Smooth muscle cell (in vitro differentiated cells): Measurements from ENCODE around the gene REXO1. TPM values are rescaled to one million over a fixed set of nuclear protein-coding genes. Genes with fewer than 3 reads are reported as not detected.
"Not testable (repeated sequence)": the region's sequence is repeated elsewhere in the genome, so short reads cannot be mapped to it uniquely, and the experiment has no call there.

ENCODE experiments used
- DNase-seq: peaks from one replicate; lab custom pipeline; 2025; ENCODE audit not compliant: unreplicated experiment; lab: John Stamatoyannopoulos, UW
- H2AFZ ChIP-seq: fragments of 200-600 bp; sonication (generic); 2 replicates; pipeline ENCODE4 v1.6.0; 2016; ENCODE audit warnings: antibody characterized with exemption, low read depth, mild to moderate bottlenecking
- H3F3A ChIP-seq: fragments of 200-600 bp; sonication (generic); 2 replicates; pipeline ENCODE4 v1.6.0; 2017; ENCODE audit warnings: antibody characterized with exemption, low read depth
- H3K27ac ChIP-seq: fragments of 200-600 bp; sonication (generic); 2 replicates; pipeline ENCODE4 v1.5.1; 2016; ENCODE audit warnings: low read depth, mild to moderate bottlenecking
- H3K27me3 ChIP-seq: fragments of 200-600 bp; sonication (generic); 2 replicates; pipeline ENCODE4 v1.6.1; 2016; ENCODE audit warnings: low read depth, mild to moderate bottlenecking
- H3K36me3 ChIP-seq: fragments of 200-600 bp; sonication (generic); 2 replicates; pipeline ENCODE4 v1.5.1; 2016; ENCODE audit warnings: low read depth
- H3K4me1 ChIP-seq: fragments of 200-600 bp; sonication (generic); 2 replicates; pipeline ENCODE4 v1.5.1; 2016; ENCODE audit warnings: low read depth
- H3K4me2 ChIP-seq: fragments of 200-600 bp; sonication (generic); 2 replicates; pipeline ENCODE4 v1.6.0; 2016; ENCODE audit warnings: mild to moderate bottlenecking
- H3K4me3 ChIP-seq: fragments of 200-600 bp; sonication (generic); 2 replicates; pipeline ENCODE4 v1.5.1; 2016; ENCODE audit warnings: mild to moderate bottlenecking
- H3K79me2 ChIP-seq: fragments of 200-600 bp; sonication (generic); 2 replicates; pipeline ENCODE4 v1.6.0; 2016; ENCODE audit warnings: low read depth, mild to moderate bottlenecking
- H3K9ac ChIP-seq: fragments of 200-600 bp; sonication (generic); 2 replicates; pipeline ENCODE4 v1.6.0; 2016; ENCODE audit warnings: low read depth
- H3K9me3 ChIP-seq: fragments of 200-600 bp; sonication (generic); replicated peaks from 2 replicates; pipeline ENCODE4 v1.5.1; 2016; ENCODE audit warnings: low read depth
- H4K20me1 ChIP-seq: fragments of 200-600 bp; sonication (generic); 2 replicates; pipeline ENCODE4 v1.6.0; 2016; ENCODE audit warnings: low read depth
- CTCF ChIP-seq: fragments of 200-600 bp; sonication (generic); IDR thresholded peaks from 2 replicates; pipeline ENCODE4 v1.5.1; 2017; ENCODE audit warnings: borderline replicate concordance, mild to moderate bottlenecking, antibody characterized with exemption; ENCODE audit not compliant: insufficient read depth, poor library complexity, severe bottlenecking
- WGBS: methylation state at CpG from one replicate; pipeline ENCODE4 v1.1.7; 2016; ENCODE audit warnings: low lambda C conversion rate; 5-methylcytosine and 5-hydroxymethylcytosine counted together
- polyA plus RNA-seq: library from polyadenylated mRNA; unstranded; fragments of >200 nt; fragmentation: Nextera tagmentation; extraction: Ambion mirVana; gene quantifications from 2 replicates; pipeline ENCODE4 v1.2.1, GENCODE V29; 2016
- total RNA-seq: library from RNA; depleted of rRNA; stranded (reverse); fragments of >200 nt; gene quantifications from 2 replicates; pipeline ENCODE4 v1.2.3, GENCODE V29; 2014

The REXO1 gene
- total and polyA plus RNA-seq, 2 experiments from 2014 or later: 10.6 to 11.6 TPM

- no peaks in the 10 kb centered on the region for H3K36me3 ChIP-seq
- peaks cover 5% of the 10 kb centered on the region for H3F3A ChIP-seq
- H3K27me3 ChIP-seq: no peaks in the 10 kb centered on the region
- no peak overlapping the region for H3K4me2 ChIP-seq
- 93% methylated on average over 5 of the region's 5 CpGs for WGBS
- no peak for DNase-seq
- H3K4me1 ChIP-seq: peaks cover 9% of the 10 kb centered on the region
- peaks cover 16% of the 10 kb centered on the region for H4K20me1 ChIP-seq
- H3K9ac ChIP-seq: no peak overlapping the region
- H2AFZ ChIP-seq: no peak overlapping the region
- H3K4me3 ChIP-seq: no peak overlapping the region
- H3K9me3 ChIP-seq: no peaks in the 10 kb centered on the region
- no peak overlapping the region for H3K27ac ChIP-seq
- no peak for TF ChIP-seq CTCF
- H3K79me2 ChIP-seq: peaks cover 17% of the 10 kb centered on the region
These were observed 40.1 kb upstream of the REXO1 start for GRCh38 chr19:1888385-1888784.

- H3K27ac ChIP-seq, H3K27me3 ChIP-seq, H2AFZ ChIP-seq, H3K4me2 ChIP-seq, H3K4me3 ChIP-seq, H3K9ac ChIP-seq, H3K9me3 ChIP-seq, H3F3A ChIP-seq, H3K4me1 ChIP-seq, DNase-seq, H3K36me3 ChIP-seq: not testable (repeated sequence)
- Histone ChIP-seq H4K20me1 (peaks cover 35% of the 10 kb centered on the region), H3K79me2 (peaks cover 35% of the 10 kb centered on the region)
- WGBS: 99% methylated on average over 15 of the region's 15 CpGs
These were observed 38.1 kb upstream of the REXO1 start for GRCh38 chr19:1886360-1886759.

GRCh38 chr19:1885398-1886119 lies 37.3 kb upstream of the REXO1 start, which contains the start of gene ABHD17A:
ABHD17A (minus strand) TSS chr19:1885496; CDS start chr19:1881566, 3,930 bp downstream.
- Histone ChIP-seq H3K9ac (peak within 1 kb of the TSS; percentile 86), H4K20me1 (peaks cover 42% of the 10 kb centered on the region), H3K4me2 (peak within 1 kb of the TSS; percentile 95), H3K79me2 (peaks cover 37% of the 10 kb centered on the region), H3K27ac (peak within 1 kb of the TSS; percentile 57), H3K4me3 (peak within 1 kb of the TSS; percentile 92)
- not testable (repeated sequence) for H3K9me3 ChIP-seq, H3F3A ChIP-seq, H3K36me3 ChIP-seq, H2AFZ ChIP-seq, H3K27me3 ChIP-seq, H3K4me1 ChIP-seq
- WGBS: 32% methylated on average over 32 of the region's 46 CpGs
- DNase-seq: peak; percentile 85

- H3K27me3 ChIP-seq: no peaks in the 10 kb centered on the region
- H3K9ac ChIP-seq: peak overlapping the region; percentile 86
- H3K36me3 ChIP-seq: no peaks in the 10 kb centered on the region
- peak overlapping the region; percentile 95 for H3K4me2 ChIP-seq
- no peak overlapping the region for H2AFZ ChIP-seq
- H4K20me1 ChIP-seq: peaks cover 49% of the 10 kb centered on the region
- H3K4me1 ChIP-seq: peaks cover 9% of the 10 kb centered on the region
- no peak for DNase-seq
- peaks cover 39% of the 10 kb centered on the region for H3K79me2 ChIP-seq
- 2% methylated on average over 38 of the region's 56 CpGs for WGBS
- peak overlapping the region; percentile 92 for H3K4me3 ChIP-seq
- peak overlapping the region; percentile 57 for H3K27ac ChIP-seq
- H3K9me3 ChIP-seq: no peaks in the 10 kb centered on the region
- H3F3A ChIP-seq: peaks cover 5% of the 10 kb centered on the region
- no peak for TF ChIP-seq CTCF
These were observed 36.5 kb upstream of the REXO1 start for GRCh38 chr19:1884719-1885334.
